Measurements from ENCODE around the gene IL36A.
A peak's percentile ranks its signal among the peaks of the same experiment; 100 is the strongest.

IL36A gene

DNA sequence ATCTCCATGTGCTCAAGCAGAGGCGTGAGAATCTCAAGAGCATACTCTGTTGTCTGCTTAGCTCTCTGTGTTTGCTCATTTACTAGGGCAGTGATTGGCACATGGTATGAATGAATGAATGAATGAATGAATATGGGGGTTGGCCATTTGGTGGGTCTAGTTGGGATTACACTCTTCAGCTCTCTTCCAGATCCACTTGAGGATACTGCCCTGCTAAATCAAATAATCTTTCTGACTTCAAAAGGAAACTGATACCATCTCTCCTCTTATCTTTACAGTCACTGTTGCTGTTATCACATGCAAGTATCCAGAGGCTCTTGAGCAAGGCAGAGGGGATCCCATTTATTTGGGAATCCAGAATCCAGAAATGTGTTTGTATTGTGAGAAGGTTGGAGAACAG is 25.5 kb upstream of the IL36A start:
- Histone ChIP-seq H3K4me2 (ENCODE audit: insufficient read depth, low read length) (no peak overlapping the region), H3K79me2 (ENCODE audit: insufficient read depth, low read length) (no peaks in the 10 kb centered on the region), H2AFZ (ENCODE audit: low read depth, low read length) (no peak overlapping the region), H3K4me1 (ENCODE audit: insufficient read depth, low read length) (no peaks in the 10 kb centered on the region), H3K36me3 (ENCODE audit: insufficient read depth, low read length) (no peaks in the 10 kb centered on the region), H3K9ac (ENCODE audit: low read depth, low read length) (no peak overlapping the region), H3K9me3 (ENCODE audit: insufficient read depth, low read length, severe bottlenecking) (no peaks in the 10 kb centered on the region), H4K20me1 (ENCODE audit: insufficient read depth, low read length) (no peaks in the 10 kb centered on the region), H3K27ac (ENCODE audit: low read length) (no peak overlapping the region), H3K27me3 (ENCODE audit: insufficient read depth, low read length, poor library complexity) (peaks cover 20% of the 10 kb centered on the region), H3K4me3 (ENCODE audit: low read depth in 1 of 2, low read length in 2 of 2) (no peak overlapping the region)
- TF ChIP-seq EZH2 (IDR thresholded peaks at IDR 0.05; ENCODE audit: borderline replicate concordance, low read depth, low read length, severe bottlenecking) = no peak
- ATAC-seq (ENCODE audit: insufficient read depth, low read depth) = no peak
- no peak for DNase-seq

DNA sequence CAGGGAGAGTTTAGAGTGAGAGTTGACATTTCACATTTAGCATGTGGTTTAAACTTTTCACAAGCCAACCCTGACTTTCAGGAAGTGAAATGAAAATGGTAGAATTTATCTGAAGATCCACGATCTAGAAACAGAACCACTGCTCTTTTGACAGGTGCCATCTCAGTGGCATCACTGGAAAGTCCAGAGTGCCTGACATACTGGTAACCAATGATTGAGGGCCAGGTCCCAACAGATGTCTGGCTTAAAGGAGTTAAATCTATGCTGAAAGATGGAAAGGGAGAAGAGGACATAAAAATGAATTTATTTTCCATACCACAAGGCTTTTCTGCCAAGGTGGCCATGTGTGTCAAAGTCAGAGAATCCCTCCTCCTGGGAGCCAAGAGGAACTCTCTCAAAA is 24.7 kb upstream of the IL36A start:
- ATAC-seq (ENCODE audit: insufficient read depth, low read depth) (no peak), DNase-seq (no peak)
- Histone ChIP-seq H3K9ac (ENCODE audit: low read depth, low read length) (no peak overlapping the region), H3K79me2 (ENCODE audit: insufficient read depth, low read length) (no peaks in the 10 kb centered on the region), H3K9me3 (ENCODE audit: insufficient read depth, low read length, severe bottlenecking) (no peaks in the 10 kb centered on the region), H3K4me2 (ENCODE audit: insufficient read depth, low read length) (no peak overlapping the region), H3K4me3 (ENCODE audit: low read depth in 1 of 2, low read length in 2 of 2) (no peak overlapping the region), H3K4me1 (ENCODE audit: insufficient read depth, low read length) (no peaks in the 10 kb centered on the region), H3K27me3 (ENCODE audit: insufficient read depth, low read length, poor library complexity) (peaks cover 17% of the 10 kb centered on the region), H2AFZ (ENCODE audit: low read depth, low read length) (no peak overlapping the region), H4K20me1 (ENCODE audit: insufficient read depth, low read length) (no peaks in the 10 kb centered on the region), H3K36me3 (ENCODE audit: insufficient read depth, low read length) (no peaks in the 10 kb centered on the region), H3K27ac (ENCODE audit: low read length) (no peak overlapping the region)
- TF ChIP-seq, protein P1, sequence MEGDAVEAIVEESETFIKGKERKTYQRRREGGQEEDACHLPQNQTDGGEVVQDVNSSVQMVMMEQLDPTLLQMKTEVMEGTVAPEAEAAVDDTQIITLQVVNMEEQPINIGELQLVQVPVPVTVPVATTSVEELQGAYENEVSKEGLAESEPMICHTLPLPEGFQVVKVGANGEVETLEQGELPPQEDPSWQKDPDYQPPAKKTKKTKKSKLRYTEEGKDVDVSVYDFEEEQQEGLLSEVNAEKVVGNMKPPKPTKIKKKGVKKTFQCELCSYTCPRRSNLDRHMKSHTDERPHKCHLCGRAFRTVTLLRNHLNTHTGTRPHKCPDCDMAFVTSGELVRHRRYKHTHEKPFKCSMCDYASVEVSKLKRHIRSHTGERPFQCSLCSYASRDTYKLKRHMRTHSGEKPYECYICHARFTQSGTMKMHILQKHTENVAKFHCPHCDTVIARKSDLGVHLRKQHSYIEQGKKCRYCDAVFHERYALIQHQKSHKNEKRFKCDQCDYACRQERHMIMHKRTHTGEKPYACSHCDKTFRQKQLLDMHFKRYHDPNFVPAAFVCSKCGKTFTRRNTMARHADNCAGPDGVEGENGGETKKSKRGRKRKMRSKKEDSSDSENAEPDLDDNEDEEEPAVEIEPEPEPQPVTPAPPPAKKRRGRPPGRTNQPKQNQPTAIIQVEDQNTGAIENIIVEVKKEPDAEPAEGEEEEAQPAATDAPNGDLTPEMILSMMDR (IDR thresholded peaks at IDR 0.05; ENCODE audit: borderline replicate concordance, extremely low read depth, low read length, poor library complexity, severe bottlenecking) = no peak
- no peak for TF ChIP-seq EZH2 (IDR thresholded peaks at IDR 0.05; ENCODE audit: borderline replicate concordance, low read depth, low read length, severe bottlenecking)

DNA sequence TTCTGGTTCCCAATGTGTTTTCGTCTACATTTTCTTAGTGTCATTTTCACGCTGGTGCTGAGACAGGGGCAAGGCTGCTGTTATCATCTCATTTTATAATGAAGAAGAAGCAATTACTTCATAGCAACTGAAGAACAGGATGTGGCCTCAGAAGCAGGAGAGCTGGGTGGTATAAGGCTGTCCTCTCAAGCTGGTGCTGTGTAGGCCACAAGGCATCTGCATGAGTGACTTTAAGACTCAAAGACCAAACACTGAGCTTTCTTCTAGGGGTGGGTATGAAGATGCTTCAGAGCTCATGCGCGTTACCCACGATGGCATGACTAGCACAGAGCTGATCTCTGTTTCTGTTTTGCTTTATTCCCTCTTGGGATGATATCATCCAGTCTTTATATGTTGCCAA is 20.2 kb upstream of the IL36A start:
- H3K79me2 ChIP-seq (ENCODE audit: insufficient read depth, low read length) = no peaks in the 10 kb centered on the region
- peak; percentile 87 for ATAC-seq (ENCODE audit: insufficient read depth, low read depth)
- TF ChIP-seq EZH2 (IDR thresholded peaks at IDR 0.05; ENCODE audit: borderline replicate concordance, low read depth, low read length, severe bottlenecking) = no peak
- TF ChIP-seq, protein P1 (IDR thresholded peaks at IDR 0.05; ENCODE audit: borderline replicate concordance, extremely low read depth, low read length, poor library complexity, severe bottlenecking) = no peak

DNA sequence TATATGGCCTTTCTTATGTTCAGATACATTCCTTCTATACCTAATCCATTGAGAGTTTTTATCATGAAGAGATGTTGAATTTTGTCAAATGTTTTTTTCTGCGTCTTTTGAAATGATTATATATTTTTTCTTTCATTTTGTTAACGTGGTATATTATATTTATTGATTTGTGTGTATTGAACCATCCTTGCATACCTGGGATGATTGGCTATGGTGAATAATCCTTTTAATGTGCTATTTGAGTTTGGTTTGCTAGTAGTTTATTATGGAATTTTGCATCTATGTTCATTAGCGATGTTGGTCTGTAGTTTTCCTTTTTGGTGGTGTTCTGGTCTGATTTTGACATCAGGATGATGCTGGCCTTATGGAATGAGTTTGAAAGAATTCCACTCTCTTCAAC is 15.6 kb upstream of the IL36A start:
- ATAC-seq (ENCODE audit: insufficient read depth, low read depth) = no peak
- no peak overlapping the region for H3K27ac ChIP-seq (ENCODE audit: low read length)
- TF ChIP-seq, protein P1 (IDR thresholded peaks at IDR 0.05; ENCODE audit: borderline replicate concordance, extremely low read depth, low read length, poor library complexity, severe bottlenecking) = no peak
- TF ChIP-seq EZH2 (IDR thresholded peaks at IDR 0.05; ENCODE audit: borderline replicate concordance, low read depth, low read length, severe bottlenecking) = no peak

More for the DNA sequence above, 20.2 kb upstream of the IL36A start:
- DNase-seq = peak; percentile 25
- Histone ChIP-seq H2AFZ (ENCODE audit: low read depth, low read length) (no peak overlapping the region), H3K4me1 (ENCODE audit: insufficient read depth, low read length) (no peaks in the 10 kb centered on the region), H3K9me3 (ENCODE audit: insufficient read depth, low read length, severe bottlenecking) (no peaks in the 10 kb centered on the region), H3K9ac (ENCODE audit: low read depth, low read length) (no peak overlapping the region), H3K4me2 (ENCODE audit: insufficient read depth, low read length) (no peak overlapping the region), H4K20me1 (ENCODE audit: insufficient read depth, low read length) (no peaks in the 10 kb centered on the region), H3K27me3 (ENCODE audit: insufficient read depth, low read length, poor library complexity) (peaks cover 6% of the 10 kb centered on the region), H3K36me3 (ENCODE audit: insufficient read depth, low read length) (no peaks in the 10 kb centered on the region), H3K27ac (ENCODE audit: low read length) (no peak overlapping the region), H3K4me3 (ENCODE audit: low read depth in 1 of 2, low read length in 2 of 2) (no peak overlapping the region)

More for the DNA sequence above, 15.6 kb upstream of the IL36A start:
- Histone ChIP-seq H3K4me2 (ENCODE audit: insufficient read depth, low read length) (no peak overlapping the region), H2AFZ (ENCODE audit: low read depth, low read length) (no peak overlapping the region), H4K20me1 (ENCODE audit: insufficient read depth, low read length) (no peaks in the 10 kb centered on the region), H3K4me1 (ENCODE audit: insufficient read depth, low read length) (no peaks in the 10 kb centered on the region), H3K9ac (ENCODE audit: low read depth, low read length) (no peak overlapping the region), H3K36me3 (ENCODE audit: insufficient read depth, low read length) (no peaks in the 10 kb centered on the region), H3K79me2 (ENCODE audit: insufficient read depth, low read length) (no peaks in the 10 kb centered on the region), H3K9me3 (ENCODE audit: insufficient read depth, low read length, severe bottlenecking) (peaks cover 1% of the 10 kb centered on the region), H3K4me3 (ENCODE audit: low read depth in 1 of 2, low read length in 2 of 2) (no peak overlapping the region), H3K27me3 (ENCODE audit: insufficient read depth, low read length, poor library complexity) (no peaks in the 10 kb centered on the region)
- DNase-seq = no peak

Measured in DND-41 (cell line).